Osteoblast (primary cell): ENCODE data around the gene DDI2. TPM values are rescaled to one million over a fixed set of nuclear protein-coding genes. Genes with fewer than 3 reads are reported as not detected.

Experiments used
- DNase-seq: peaks from one replicate; pipeline ENCODE4 v3.0.0; 2011; ENCODE audit warnings: low spot score, mixed read lengths; ENCODE audit not compliant: insufficient read length; ENCODE audit errors: missing footprints
- H2AFZ ChIP-seq: 2 replicates; pipeline ENCODE4 v1.6.0; 2011; ENCODE audit warnings: mild to moderate bottlenecking, low read length
- H3K27ac ChIP-seq: 2 replicates; pipeline ENCODE4 v1.5.1; 2011; ENCODE audit warnings: mild to moderate bottlenecking, low read depth, low read length, moderate library complexity
- H3K27me3 ChIP-seq: 2 replicates; pipeline ENCODE4 v1.6.0; 2012; ENCODE audit warnings: mild to moderate bottlenecking, control low read depth, inconsistent platforms, low read length, moderate library complexity; ENCODE audit not compliant: insufficient read depth
- H3K36me3 ChIP-seq: 2 replicates; pipeline ENCODE4 v1.5.1; 2011; ENCODE audit warnings: mild to moderate bottlenecking, low read length, control low read depth, moderate library complexity; ENCODE audit not compliant: insufficient read depth
- H3K4me1 ChIP-seq: 2 replicates; pipeline ENCODE4 v1.5.1; 2011; ENCODE audit warnings: mild to moderate bottlenecking, low read length, control low read depth, moderate library complexity; ENCODE audit not compliant: insufficient read depth
- H3K4me2 ChIP-seq: 2 replicates; pipeline ENCODE4 v1.6.0; 2011; ENCODE audit warnings: mild to moderate bottlenecking, low read length; ENCODE audit not compliant: insufficient read depth
- H3K4me3 ChIP-seq: fragments of 200-600 bp; sonication (generic); 3 replicates; pipeline ENCODE4 v1.5.1; 2012; ENCODE audit warnings: mild to moderate bottlenecking, low read length, inconsistent platforms; ENCODE audit not compliant: insufficient read depth
- H3K79me2 ChIP-seq: 2 replicates; pipeline ENCODE4 v1.6.0; 2012; ENCODE audit warnings: mild to moderate bottlenecking, low read length, control low read depth, inconsistent platforms; ENCODE audit not compliant: insufficient read depth
- H3K9me3 ChIP-seq: 2 replicates; pipeline ENCODE4 v1.5.1; 2011; ENCODE audit warnings: low read depth, low read length, control low read depth
- H4K20me1 ChIP-seq: 2 replicates; pipeline ENCODE4 v1.6.0; 2012; ENCODE audit warnings: mild to moderate bottlenecking, low read length, control low read depth; ENCODE audit not compliant: insufficient read depth
- total RNA-seq: library from RNA; depleted of rRNA; stranded (reverse); fragments of >200 nt; gene quantifications from 2 replicates; pipeline ENCODE4 v1.2.3, GENCODE V29; 2012
- TF ChIP-seq, protein P1 (sequence below): IDR thresholded peaks from 2 replicates; pipeline ENCODE4 v1.5.1; 2011; ENCODE audit warnings: mild to moderate bottlenecking, low read depth, low read length, moderate library complexity; ENCODE audit errors: extremely low read depth

Gene DDI2
- total RNA-seq, 1 donor = 29.3 TPM

DNA sequence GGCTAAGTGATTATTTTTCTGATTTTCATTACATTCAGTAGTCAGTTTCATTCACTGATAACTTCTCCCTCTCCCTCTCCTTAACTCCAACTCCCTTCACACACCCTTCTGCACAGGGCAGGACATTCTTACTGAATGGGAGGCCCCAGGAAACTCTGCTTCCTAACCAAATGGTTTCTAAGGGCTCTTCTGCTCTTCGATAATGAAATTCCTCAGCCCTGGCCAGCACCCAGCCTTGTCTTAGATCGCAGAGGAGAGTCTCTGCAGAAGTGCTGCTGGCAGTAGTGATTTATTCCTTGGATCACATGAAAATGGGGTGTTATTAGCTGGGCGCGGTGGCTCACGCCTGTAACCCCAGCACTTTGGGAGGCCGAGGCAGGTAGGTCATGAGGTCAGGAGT lies 83.2 kb downstream of the DDI2 start:
- peaks cover 11% of the 10 kb centered on the region for H4K20me1 ChIP-seq

GRCh38 chr1:15701784-15702183 lies 84.5 kb downstream of the DDI2 start:
- Histone ChIP-seq H3K4me3 (no peak overlapping the region), H3K4me1 (peaks cover 28% of the 10 kb centered on the region), H3K27ac (no peak overlapping the region), H3K36me3 (peaks cover 10% of the 10 kb centered on the region), H4K20me1 (peaks cover 11% of the 10 kb centered on the region), H3K27me3 (no peaks in the 10 kb centered on the region), H3K9me3 (no peaks in the 10 kb centered on the region), H2AFZ (no peak overlapping the region), H3K4me2 (no peak overlapping the region), H3K79me2 (peaks cover 85% of the 10 kb centered on the region)
- peak; percentile 51 for DNase-seq
- TF ChIP-seq, protein P1, sequence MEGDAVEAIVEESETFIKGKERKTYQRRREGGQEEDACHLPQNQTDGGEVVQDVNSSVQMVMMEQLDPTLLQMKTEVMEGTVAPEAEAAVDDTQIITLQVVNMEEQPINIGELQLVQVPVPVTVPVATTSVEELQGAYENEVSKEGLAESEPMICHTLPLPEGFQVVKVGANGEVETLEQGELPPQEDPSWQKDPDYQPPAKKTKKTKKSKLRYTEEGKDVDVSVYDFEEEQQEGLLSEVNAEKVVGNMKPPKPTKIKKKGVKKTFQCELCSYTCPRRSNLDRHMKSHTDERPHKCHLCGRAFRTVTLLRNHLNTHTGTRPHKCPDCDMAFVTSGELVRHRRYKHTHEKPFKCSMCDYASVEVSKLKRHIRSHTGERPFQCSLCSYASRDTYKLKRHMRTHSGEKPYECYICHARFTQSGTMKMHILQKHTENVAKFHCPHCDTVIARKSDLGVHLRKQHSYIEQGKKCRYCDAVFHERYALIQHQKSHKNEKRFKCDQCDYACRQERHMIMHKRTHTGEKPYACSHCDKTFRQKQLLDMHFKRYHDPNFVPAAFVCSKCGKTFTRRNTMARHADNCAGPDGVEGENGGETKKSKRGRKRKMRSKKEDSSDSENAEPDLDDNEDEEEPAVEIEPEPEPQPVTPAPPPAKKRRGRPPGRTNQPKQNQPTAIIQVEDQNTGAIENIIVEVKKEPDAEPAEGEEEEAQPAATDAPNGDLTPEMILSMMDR = no peak

More for the DNA sequence above, 83.2 kb downstream of the DDI2 start:
- H3K4me1 ChIP-seq = peaks cover 31% of the 10 kb centered on the region
- peak overlapping the region; percentile 33 for H3K27ac ChIP-seq
- H3K4me3 ChIP-seq = no peak overlapping the region
- H3K4me2 ChIP-seq = no peak overlapping the region
- H2AFZ ChIP-seq = no peak overlapping the region
- no peaks in the 10 kb centered on the region for H3K27me3 ChIP-seq
- H3K36me3 ChIP-seq = peaks cover 8% of the 10 kb centered on the region
- TF ChIP-seq, protein P1 = no peak
- no peaks in the 10 kb centered on the region for H3K9me3 ChIP-seq
- DNase-seq = peak; percentile 30
- peaks cover 84% of the 10 kb centered on the region for H3K79me2 ChIP-seq

DNA sequence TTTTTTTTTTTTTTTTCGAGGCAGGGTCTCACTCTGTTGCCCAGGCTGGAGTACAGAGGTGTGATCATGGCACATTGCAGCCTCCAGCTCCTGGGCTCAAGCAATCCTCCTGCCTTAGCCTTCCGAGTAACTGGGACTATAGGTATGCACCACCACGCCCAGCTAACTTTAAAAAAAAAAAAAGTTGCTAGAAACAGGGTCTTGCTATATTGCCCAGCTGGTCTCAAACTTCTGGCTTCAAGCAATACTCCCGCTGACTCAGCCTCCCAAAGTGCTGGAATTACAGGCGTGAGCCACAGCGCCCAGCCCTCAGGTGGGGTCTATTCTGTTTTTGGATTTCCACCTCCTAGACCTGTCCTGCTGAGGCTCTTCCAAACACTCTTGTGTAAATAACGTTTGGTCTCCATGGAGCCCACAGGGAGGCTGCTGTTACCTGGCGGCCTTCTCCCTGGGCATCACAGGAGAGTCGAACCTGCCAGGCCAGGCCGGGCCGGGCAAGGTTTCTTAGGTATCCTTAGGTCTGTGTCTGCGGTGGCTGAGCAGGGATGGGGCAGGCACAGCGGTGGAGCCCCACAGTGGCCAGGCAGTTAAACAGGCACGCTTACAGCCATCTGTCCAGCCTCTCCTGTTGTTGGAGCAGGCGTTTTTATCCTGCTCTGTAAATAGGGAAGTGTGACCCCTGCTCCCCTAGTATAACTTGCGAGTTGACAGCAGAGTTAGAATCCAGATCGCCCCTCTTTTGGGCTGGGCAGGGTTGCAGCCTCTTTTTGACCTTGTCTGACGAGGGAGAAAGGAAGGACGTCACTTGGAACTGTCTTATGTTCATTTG lies 85.7 kb downstream of the DDI2 start:
- Histone ChIP-seq H3K4me2 (peak overlapping the region; percentile 83), H2AFZ (peak overlapping the region; percentile 71), H3K9me3 (no peaks in the 10 kb centered on the region), H4K20me1 (peaks cover 11% of the 10 kb centered on the region), H3K4me1 (peaks cover 27% of the 10 kb centered on the region), H3K27me3 (no peaks in the 10 kb centered on the region), H3K4me3 (peak overlapping the region; percentile 43), H3K36me3 (peaks cover 12% of the 10 kb centered on the region), H3K27ac (peak overlapping the region; percentile 96), H3K79me2 (peaks cover 85% of the 10 kb centered on the region)
- peak; percentile 86 for DNase-seq
- TF ChIP-seq, protein P1 = peak; percentile 34

DNA sequence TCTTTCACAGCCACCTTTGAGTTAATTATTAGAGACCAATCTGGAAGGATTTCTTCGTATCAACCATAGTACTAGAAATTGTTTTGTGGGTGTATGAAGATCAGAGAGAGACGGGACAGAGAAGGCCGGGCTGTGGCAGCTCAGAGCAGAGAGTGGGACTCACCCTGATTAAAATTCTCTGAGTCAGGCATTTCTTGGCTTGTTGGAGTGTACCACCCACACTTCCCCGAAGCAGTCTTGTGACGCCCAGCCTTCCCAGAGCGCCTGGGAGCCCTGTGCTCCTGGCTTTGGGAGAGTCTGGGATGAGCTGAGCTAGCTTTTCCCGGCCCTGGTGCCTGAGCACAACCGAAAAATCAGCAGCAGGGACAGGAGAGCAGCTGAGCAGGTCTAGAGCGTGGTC lies 86.3 kb downstream of the DDI2 start:
- Histone ChIP-seq H3K79me2 (peaks cover 84% of the 10 kb centered on the region), H3K4me3 (peak overlapping the region; percentile 43), H3K4me1 (peaks cover 27% of the 10 kb centered on the region), H3K27ac (peak overlapping the region; percentile 96), H4K20me1 (peaks cover 11% of the 10 kb centered on the region), H3K9me3 (no peaks in the 10 kb centered on the region), H3K36me3 (peaks cover 12% of the 10 kb centered on the region), H3K4me2 (peak overlapping the region; percentile 83), H3K27me3 (no peaks in the 10 kb centered on the region), H2AFZ (peak overlapping the region; percentile 71)
- TF ChIP-seq, protein P1 = no peak
- peak; percentile 99 for DNase-seq
